ENCODE measurements around the gene ZFP90.

ZFP90 gene

GRCh38 chr16:68590201-68590994 lies 51.3 kb downstream of the ZFP90 start:
- DNase-seq, result peak; percentile 44

- peak; percentile 5 for DNase-seq
These were observed 53.6 kb downstream of the ZFP90 start for GRCh38 chr16:68592466-68593337.

- DNase-seq, result no peak
These were observed 57.2 kb downstream of the ZFP90 start for GRCh38 chr16:68596266-68596665.

GRCh38 chr16:68599586-68599985 lies 60.5 kb downstream of the ZFP90 start:
- no peak for DNase-seq

- DNase-seq, result no peak
These were observed 66.7 kb downstream of the ZFP90 start for GRCh38 chr16:68605746-68606145.

- no peak for DNase-seq
These were observed 68.4 kb downstream of the ZFP90 start for GRCh38 chr16:68607443-68607842.

GRCh38 chr16:68608330-68608729 lies 69.2 kb downstream of the ZFP90 start:
- DNase-seq, result no peak

- DNase-seq, result no peak
These were observed 73.9 kb downstream of the ZFP90 start for GRCh38 chr16:68612996-68613395.

GRCh38 chr16:68617734-68618133 lies 78.6 kb downstream of the ZFP90 start:
- no peak for DNase-seq
